HL-60/S4 treated with phorbol 12-myristate 13-acetate at 8.2 ng/mL for 4 days and 3 days (cell line): ENCODE results near the gene ASTN2.
"Not testable (repeated sequence)": the region's sequence is repeated elsewhere in the genome, so short reads cannot be mapped to it uniquely, and the experiment has no call there.

Source experiments
- in situ Hi-C: fragments of 300-500 bp; cut with MboI; formaldehyde crosslinking; loops from 2 replicates; pipeline ENCODE4 v1.15.0; 2022; ENCODE audit warnings: low sequenced_read_pairs

ASTN2 gene

DNA sequence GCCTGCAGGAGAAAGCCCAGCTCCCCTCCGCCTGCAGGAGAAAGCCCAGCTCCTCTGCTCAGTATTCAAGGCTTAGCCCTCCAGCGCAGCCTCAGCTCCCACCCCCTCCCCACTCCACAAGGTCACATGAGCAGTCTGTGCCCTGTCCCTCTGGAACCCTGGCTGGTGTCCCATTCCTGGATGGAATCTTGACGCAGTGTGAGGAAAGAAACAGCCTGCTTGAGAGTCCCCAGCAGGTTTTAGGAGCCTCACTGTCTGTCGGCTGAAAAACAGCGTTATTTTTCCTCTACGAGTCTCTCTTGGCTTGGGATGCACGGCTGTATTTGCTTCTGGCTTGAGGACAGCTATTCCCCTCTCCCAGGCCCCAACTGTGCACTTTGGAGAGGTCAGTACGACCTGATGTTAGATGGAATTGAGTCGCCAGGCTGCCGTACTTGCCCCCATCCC lies 937.9 kb downstream of the ASTN2 start:
- in situ Hi-C loops: no loop called here

- in situ Hi-C loops: no loop called here
Observed at GRCh38 chr9:116476002-116476401, 938.9 kb downstream of the ASTN2 start.

DNA sequence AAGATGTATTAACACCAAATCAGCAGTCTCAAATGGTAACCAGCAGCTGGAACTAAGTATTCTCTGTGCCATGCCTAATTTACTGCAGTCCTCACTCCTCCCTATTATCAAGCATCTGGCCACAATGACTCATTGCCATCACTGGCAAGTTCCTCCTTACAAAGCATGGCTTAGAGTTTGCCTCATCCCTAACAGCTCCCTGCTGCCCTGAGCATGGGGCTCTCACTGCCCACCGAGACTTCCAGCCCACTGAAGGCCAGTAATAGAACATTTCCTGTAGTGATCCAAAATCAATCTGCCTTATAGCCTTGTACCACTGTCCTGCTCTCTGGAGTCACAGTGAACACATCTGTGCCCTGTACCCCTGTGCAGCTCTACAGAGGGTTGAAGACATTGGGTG lies 939.7 kb downstream of the ASTN2 start:
- in situ Hi-C loops: no loop called here

DNA sequence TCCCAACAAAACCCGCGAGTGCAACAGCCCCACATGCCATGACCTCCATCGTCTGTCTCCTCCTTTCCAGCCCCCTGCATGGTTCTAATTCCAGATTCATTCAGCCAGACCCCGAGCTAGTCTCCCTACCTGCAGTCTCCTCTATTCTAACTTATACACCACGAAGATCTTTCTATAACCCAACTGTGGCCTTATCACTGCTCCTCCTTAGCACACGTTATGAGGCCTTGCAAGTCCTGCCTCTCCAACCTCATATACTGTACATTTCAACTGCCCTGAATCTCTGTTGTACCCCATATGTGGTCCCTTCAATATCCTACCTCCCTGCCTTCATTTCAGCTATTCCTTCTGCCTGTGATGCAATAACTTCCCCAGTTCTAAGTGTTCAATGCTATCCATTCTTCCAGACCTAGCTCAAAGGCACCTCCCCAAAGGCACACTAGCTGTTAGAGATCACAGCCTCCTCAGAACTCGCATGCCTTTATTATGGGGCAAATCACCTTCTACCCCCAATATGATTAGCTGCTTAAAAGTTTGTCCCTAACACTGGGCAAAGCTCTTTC lies 942.8 kb downstream of the ASTN2 start:
- in situ Hi-C loops: no loop called here

DNA sequence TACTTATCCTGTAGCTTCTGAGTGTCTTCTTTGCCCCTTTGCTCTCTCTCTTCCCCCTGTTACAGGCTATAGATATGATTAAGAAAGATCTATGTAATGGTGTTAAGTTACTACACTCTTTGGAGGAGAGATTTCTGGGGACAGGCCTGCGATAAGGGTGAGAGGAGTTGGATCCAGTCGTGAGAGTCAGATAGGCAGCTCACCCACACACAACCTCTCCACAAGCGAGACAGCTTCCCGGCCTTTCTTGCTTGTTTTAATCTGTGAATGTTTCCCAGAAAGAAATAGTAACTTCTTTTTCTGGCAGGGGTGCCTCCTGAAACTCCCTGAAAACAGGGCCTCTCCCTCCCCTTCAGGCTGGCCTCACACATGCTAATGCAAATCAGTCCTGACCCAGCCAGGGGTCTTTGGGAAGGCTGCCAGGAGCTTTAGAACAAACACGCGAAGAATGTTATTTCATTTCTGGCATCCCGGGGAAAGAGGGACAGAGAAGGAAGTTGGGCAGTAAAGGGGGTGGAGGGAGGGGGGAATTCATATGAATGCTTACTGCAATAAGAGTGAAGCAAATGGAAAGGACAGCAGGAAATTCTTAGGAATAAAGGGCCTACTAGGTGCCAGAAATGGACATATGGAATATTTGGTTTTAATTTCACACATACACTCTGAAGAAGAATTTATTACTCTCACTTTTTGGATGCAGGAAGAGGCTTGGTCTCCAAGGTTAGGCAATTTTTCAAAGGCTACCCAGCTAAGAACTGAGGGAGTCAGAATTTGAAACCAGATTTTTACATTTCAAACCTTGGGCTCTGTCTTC lies 943.6 kb downstream of the ASTN2 start:
- in situ Hi-C loops: no loop called here

GRCh38 chr9:116468793-116469527 lies 945.9 kb downstream of the ASTN2 start:
- in situ Hi-C loops: no loop called here

GRCh38 chr9:116468369-116468768 lies 946.5 kb downstream of the ASTN2 start:
- in situ Hi-C loops: no loop called here

GRCh38 chr9:116467740-116468351 lies 947.0 kb downstream of the ASTN2 start:
- in situ Hi-C loops: no loop called here

DNA sequence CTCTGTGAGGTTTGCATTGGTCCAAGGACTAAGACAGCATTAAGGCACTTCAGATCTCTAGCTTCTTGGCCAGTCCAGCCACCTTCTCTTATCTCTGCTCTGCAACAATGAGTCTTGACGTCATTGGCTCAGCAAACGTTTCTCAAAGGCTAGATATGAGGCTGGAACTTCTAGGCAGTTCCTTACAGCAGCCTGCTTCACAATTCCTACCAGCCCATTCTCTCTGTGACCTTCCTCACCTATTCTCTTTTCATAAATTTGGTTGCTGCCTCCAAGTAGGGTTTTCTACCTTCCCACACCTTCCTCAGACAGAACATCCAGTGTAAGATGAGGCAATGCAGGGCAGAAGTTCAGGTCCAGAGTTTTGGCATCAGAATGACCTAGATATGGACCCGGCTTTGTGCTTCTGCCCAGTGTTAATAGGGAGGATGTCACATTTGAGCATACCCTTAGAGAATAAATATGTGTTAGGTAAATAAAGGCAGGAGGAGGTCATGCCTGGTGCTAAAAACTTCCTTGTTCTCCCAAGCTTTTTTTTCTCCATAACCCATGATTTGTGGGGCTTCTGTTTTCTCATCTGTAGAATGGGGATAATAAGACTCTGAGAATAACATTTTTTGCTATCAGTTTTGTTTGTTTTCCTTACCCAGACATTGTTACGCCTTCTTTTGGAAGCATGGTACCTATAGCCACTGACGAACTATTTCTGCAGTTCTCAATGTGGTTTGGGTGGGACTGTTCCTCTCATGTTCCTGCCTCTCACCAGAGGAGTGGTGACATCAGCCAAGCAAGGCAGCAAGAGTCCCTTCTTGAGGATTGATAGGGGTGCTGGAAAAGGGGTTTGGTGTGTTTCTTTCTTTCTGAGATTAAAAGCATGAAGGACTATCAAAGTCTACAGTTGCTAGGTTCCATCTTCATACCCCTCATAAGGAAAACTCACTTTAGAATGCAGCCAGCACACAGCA lies 948.3 kb downstream of the ASTN2 start:
- in situ Hi-C loops: no loop called here

GRCh38 chr9:116465576-116466270 lies 949.1 kb downstream of the ASTN2 start:
- in situ Hi-C loops: no loop called here

GRCh38 chr9:116464987-116465571 lies 949.8 kb downstream of the ASTN2 start:
- in situ Hi-C loops: no loop called here

DNA sequence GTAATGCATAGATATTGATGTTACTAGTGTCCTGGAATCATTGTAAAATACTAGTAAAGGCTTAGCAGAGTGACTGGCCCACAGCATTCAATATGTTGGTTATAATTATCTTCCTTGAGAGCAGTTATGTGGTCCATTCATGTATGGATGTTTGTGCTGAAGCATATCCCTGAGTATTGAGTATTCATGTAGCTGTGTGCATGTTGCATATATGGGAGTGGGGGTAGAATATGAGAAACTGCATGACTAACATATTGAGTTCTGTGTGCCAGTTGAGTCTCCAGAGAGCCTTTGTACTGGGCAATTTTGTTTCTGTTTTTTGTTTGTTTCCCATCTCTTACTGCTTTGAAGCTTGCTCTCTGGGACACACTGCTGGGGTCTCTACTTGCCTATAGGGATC lies 950.4 kb downstream of the ASTN2 start:
- in situ Hi-C loops: no loop called here

DNA sequence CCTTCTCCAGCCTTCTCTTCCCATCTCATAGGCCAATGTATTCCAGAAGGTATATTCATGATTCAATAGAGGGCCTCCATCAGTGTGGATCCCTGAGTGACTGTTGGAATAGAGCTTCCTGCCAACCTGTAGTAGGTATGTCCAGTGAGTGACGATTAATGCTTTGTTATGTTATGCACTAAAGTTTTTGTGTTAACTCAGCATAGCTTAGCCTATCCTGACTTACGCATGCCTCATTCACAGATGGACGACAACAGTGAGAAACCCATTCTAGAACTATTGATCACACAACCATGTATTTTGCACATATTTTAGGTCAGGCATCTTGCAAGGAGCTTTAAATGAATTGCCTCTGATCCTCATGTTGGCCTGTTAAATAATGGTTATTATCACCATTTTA lies 953.2 kb downstream of the ASTN2 start:
- in situ Hi-C loops: no loop called here

- in situ Hi-C loops: no loop called here
Observed at GRCh38 chr9:116460026-116460425, 954.8 kb downstream of the ASTN2 start.

DNA sequence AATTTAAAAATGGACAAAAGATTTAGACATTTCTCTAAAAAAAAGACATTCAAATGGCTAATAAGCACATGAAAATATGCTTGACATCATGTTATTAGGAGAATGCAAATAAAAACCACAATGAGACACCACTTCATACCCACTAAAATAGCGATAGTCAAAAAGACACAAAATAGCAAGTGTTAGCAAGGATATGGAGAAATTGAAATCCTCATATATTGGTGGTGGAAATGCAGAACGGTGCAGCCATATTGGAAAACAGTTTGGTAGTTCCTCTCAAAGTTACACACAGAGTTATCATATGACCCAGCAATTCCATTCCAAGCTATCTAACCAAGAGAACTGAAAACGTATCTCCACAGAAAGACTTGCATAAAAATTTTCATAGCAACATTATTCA lies 955.3 kb downstream of the ASTN2 start:
- in situ Hi-C loops: no loop called here

GRCh38 chr9:116456490-116457088 lies 958.3 kb downstream of the ASTN2 start:
- in situ Hi-C loops: no loop called here

DNA sequence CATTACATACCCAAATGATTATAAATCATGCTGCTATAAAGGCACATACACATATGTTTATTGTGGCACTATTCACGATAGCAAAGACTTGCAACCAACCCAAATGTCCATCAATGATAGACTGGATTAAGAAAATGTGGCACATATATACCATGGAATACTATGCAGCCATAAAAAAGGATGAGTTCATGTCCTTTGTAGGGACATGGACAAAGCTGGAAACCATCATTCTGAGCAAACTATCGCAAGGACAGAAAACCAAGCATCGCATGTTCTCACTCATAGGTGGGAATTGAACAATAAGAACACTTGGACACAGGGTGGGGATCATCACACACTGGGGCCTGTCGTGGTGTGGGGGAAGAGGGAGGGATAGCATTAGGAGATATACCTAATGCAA lies 960.3 kb downstream of the ASTN2 start:
- in situ Hi-C loops: not testable (repeated sequence)

- in situ Hi-C loops: no loop called here
Observed at GRCh38 chr9:116453785-116454184, 961.1 kb downstream of the ASTN2 start.

- in situ Hi-C loops: no loop called here
Observed at GRCh38 chr9:116452634-116453033, 962.2 kb downstream of the ASTN2 start.
